ENCODE measurements around the gene SLC38A3.

GRCh38 chr3:50170689-50171088, 34.4 kb upstream of the SLC38A3 start:
- TF ChIP-seq CTCF (IDR thresholded peaks at IDR 0.05) (no peak), POLR2A (IDR thresholded peaks at IDR 0.05) (no peak)
